Activated effector memory CD4-positive, alpha-beta T cell treated with anti-CD3 and anti-CD28 coated beads, Interleukin-2, amount 50 U/mL, for 16 hours (primary cell): ENCODE measurements around the gene GAL3ST1.
"Not testable (repeated sequence)": the region's sequence is repeated elsewhere in the genome, so short reads cannot be mapped to it uniquely, and the experiment has no call there.

Source experiments
- DNase-seq: peaks from one replicate; pipeline ENCODE4 v3.0.0-alpha.2; 2020

The GAL3ST1 gene

GRCh38 chr22:30574095-30574981 is at the start of gene GAL3ST1:
TSS of gene GAL3ST1 (minus strand) at chr22:30574665. CDS start at chr22:30557392, 17,273 bp downstream.
- no peak for DNase-seq

DNA sequence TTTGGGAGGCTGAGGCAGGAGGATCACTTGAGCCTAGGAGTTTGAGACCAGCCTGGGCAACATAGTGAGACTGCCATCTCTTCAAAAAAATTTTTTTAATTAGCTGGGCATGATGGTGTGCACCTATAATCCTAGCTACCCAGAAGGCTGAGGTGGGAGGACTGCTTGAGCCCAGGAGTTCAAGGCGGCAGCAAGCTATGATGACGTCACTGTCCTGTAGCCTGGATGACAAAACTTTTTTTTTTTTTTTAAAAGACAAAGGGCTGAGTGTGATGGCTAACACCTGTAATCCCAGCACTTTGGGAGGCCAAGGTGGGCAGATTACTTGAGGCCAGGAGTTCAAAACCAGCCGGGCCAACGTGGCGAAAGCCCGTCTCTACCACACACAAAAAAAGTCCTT is 45.4 kb upstream of the GAL3ST1 start:
- not testable (repeated sequence) for DNase-seq

GRCh38 chr22:30617819-30618218 is 43.4 kb upstream of the GAL3ST1 start:
- DNase-seq, result no peak

DNA sequence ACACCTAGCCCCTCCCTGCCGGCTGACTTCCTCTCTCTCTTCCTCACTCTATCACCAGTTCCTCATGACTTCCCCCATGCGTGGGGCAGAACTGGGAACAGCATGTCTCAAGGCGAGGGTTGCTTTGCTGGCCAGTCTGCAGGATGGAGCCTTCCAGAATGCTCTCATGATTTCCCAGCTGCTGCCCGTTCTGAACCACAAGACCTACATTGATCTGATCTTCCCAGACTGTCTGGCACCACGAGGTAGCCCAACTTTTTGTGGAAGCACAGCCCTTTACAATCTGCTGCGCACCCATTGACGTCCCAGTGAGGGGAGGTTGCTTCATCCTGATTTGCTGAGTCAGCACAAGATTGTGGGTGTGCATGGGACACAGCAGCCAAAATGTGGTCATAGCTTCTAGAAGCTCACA is 41.1 kb upstream of the GAL3ST1 start:
- DNase-seq, result no peak

GRCh38 chr22:30614879-30615278 is 40.4 kb upstream of the GAL3ST1 start:
- no peak for DNase-seq

- DNase-seq, result no peak
These were observed 39.8 kb upstream of the GAL3ST1 start for GRCh38 chr22:30614268-30614667.

GRCh38 chr22:30612789-30613188 is 38.3 kb upstream of the GAL3ST1 start:
- DNase-seq, result no peak

DNA sequence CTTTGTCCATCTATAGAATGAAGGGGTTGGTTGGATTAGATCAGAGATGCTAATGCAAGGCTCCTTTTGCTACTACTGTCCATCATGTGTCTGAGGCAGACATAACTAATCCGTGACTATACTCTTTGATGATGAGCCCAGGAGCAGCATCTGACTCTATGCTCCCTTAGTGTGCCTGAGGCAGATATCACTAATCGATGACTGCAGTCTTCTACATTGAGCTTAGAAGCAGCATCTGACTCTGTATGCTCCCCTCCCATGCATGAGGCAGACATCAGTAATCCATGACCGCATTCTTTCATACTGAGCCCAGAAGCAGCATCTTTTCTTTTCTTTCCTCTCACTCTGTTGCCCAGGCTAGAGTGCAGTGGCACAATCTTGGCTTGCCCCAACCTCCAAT is 36.7 kb upstream of the GAL3ST1 start:
- no peak for DNase-seq

DNA sequence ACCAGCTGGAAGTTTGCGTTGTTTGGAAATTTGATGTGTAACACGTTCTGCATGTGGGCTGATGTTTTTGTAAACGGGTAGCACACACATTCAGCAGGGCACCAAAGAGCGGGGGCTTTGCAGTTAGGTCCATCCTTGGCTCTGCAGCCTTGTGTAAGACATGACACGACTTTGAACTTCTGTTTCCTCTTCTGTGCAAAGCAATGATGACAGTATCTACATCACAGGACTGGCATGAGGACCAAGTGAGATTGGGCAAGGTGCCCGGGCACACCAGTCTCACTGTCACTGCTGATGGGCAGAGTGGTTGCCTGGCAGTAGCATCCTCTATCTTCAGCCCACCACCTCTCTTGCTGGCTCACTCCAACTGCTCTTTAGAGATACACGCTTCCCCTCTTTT is 35.8 kb upstream of the GAL3ST1 start:
- DNase-seq, result no peak

GRCh38 chr22:30609260-30610185 is 35.1 kb upstream of the GAL3ST1 start:
- no peak for DNase-seq

DNA sequence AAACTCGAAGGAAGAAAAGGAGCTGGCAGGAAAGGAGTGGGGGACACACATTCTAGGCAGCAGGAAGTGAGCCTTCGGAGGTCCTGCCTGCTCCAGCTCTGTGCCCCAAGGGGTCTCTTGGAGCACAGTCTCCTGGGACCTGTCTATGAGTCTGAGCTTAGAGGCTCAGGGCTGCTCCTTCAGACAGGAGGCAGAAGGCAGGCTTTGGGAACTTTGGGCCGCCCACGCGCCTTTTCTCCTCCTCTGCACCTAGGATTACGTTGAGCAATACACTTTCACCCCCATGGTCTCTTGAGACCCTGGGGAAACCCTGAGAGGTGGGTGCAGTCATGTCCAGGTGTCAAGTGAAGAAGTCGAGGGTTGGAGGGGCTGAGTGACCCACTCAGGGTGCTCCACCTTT is 33.5 kb upstream of the GAL3ST1 start:
- DNase-seq, result no peak

DNA sequence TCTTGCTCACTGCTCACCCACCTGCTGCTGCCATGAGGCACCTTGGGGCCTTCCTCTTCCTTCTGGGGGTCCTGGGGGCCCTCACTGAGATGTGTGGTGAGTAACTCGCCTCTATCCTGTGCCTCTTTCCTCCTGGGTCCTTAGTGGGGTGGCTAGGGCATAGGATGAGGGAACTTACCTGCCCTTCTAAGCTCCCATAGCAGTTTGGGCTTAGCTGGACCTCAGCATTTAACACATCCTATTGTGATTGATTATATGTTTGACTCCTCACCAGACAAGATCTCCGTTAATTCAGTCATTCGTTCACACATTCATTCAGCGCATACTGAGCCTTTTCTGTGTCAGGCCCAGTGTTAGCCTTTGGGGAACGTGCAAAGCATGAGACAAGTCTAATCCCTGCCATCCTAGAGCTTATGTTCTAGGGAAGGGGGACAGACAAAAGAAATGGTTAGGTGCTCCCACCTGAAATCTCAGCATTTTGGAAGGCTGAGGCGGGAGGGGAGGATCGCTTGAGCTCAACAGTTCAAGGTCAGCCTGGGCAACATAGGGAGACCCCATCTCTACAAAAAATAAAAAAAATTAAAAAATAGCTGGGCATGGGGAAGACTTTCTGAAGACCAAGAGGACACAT is 33.0 kb upstream of the GAL3ST1 start:
- DNase-seq, result no peak

- peak; percentile 72 for DNase-seq
These were observed 32.2 kb upstream of the GAL3ST1 start, which contains the start of gene TCN2 for GRCh38 chr22:30606455-30607299. TSS of gene TCN2 (plus strand) at chr22:30607174. CDS start at chr22:30607332, 158 bp downstream.

- peak; percentile 77 for DNase-seq
These were observed 31.1 kb upstream of the GAL3ST1 start for GRCh38 chr22:30605449-30606110.

DNA sequence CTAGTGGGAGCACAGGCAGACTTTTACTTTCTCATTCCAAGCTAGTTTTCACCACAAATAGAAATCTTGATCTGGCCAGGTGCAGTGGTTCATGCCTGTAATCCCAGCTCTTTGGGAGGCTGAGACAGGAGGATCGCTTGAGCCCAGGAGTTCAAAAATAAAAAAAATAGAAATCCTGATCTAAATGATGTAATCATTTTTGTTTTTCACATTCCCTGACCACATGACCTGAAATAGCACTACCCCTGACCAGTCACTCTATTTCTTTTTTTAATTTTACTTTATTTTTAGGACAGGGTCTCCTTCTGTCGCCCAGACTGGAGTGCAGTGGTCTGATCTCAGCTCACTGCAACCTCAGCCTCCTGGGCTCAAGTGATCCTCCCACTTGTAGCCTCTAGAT is 30.3 kb upstream of the GAL3ST1 start:
- DNase-seq, result no peak

DNA sequence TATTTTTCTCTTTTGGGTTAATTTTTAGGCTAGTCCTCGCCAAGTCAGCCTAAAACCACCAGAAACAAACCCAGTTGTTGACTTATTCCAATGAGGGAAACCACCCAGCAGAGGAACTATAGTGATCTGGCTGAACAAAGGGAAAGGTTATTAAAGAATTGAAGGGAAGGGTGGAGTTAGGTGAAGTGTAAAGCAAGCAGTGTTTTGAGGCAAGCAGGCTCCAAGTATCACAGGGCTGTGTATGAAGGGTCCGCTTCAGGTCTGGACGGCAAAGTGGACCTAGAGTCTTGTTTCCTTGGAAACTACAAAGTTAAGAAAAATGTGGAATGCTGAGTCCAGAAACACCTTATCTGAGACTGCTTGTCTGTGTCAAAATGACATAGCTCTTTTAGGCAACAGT is 29.3 kb upstream of the GAL3ST1 start:
- no peak for DNase-seq

- DNase-seq, result no peak
These were observed 27.6 kb upstream of the GAL3ST1 start for GRCh38 chr22:30602049-30602448.

DNA sequence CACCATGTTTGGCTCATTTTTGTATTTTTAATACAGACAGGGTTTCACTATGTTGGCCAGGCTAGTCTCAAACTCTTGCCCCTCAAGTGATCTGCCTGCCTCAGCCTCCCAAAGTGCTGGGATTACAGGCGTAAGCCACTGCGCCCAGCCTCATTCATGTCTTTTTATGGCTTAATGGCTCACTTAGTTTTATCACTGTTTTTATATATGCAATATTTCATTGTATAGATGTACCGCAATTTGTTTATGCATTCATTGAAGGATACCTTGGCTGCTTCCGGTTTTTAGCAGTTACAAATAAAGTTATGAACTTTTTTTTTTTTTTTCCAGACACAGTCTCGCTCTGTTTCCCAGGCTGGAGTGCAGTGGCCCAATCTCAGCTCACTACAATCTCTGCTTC is 27.0 kb upstream of the GAL3ST1 start:
- DNase-seq, result no peak

DNA sequence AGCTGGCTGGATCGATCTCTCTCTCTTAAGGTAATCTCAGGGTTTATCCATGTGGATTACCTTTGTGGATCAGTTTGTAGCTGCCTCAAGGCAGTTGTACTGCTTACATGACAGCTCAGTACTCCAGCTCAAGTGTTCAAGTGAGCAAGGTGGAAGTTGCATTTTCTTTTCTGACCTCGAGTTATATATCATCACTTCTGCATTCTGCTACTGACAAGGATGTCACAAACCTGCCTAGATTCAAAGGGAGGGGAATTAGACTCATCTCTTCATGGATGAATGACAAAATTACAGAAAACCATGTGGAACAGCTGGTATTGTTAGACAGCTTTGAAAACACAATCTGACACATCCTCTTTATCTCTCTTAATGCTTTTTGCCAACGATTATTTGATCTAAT is 26.5 kb upstream of the GAL3ST1 start:
- DNase-seq, result no peak

DNA sequence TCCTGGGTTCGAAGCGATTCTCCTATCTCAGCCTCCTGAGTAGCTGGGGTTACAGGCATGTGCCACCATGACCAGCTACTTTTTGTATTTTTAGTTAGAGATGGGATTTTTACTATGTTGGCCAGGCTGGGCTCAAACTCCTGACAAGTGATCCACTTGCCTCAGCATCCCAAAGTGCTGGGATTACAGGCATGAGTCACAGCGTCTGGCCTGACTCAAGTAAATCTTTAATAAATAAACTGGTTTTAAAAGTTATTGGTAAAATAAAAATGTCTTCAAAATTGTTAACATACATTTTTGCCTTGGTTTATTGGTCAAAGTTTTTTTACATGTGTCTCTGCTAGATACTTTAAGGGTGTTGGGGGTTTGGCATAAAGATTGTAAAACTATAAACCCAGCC is 24.5 kb upstream of the GAL3ST1 start:
- DNase-seq, result no peak

DNA sequence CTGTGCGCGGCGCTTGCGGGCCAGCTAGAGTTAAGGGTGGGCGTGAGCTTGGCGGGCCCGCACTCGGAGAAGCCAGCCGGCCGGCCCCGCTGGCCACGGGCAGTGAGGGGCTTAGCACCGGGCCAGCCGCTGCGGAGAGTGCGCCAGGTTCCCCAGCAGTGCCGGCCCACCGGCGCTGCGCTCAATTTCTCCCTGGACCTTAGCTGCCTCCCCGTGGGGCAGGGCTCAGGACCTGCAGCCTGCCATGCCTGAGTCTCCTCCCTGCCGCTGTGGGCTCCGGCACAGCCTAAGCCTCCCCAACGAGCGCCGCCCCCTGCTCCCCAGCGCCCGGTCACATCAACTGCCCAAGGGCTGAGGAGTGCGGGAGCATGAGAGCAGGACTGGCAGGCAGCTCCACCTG is 22.4 kb upstream of the GAL3ST1 start:
- DNase-seq, result no peak

- no peak for DNase-seq
These were observed 21.7 kb upstream of the GAL3ST1 start for GRCh38 chr22:30596199-30596598.
